Tibial nerve (tissue), 4 donors: ENCODE measurements around the gene VPS37D. TPM values are rescaled to one million over a fixed set of nuclear protein-coding genes. Genes with fewer than 3 reads are reported as not detected.
"Not testable (repeated sequence)": the region's sequence is repeated elsewhere in the genome, so short reads cannot be mapped to it uniquely, and the experiment has no call there.

Source experiments
- DNase-seq, 2 donors: peaks; one replicate each; pipeline ENCODE4 v3.0.0-alpha.2; 2019; ENCODE audit warnings: low spot score in 2 of 2
- H3K27ac ChIP-seq, 4 donors: fragments of 200-600 bp; sonication (generic) in 3 of 4; one replicate each; pipeline ENCODE4 v1.5.1; 2017 to 2019; ENCODE audit warnings: mild to moderate bottlenecking in 1 of 4
- H3K27me3 ChIP-seq, 2 donors: fragments of 200-600 bp; sonication (generic) in 1 of 2; one replicate each; pipeline versions ENCODE4 v1.5.1 to v1.6.0; 2017 to 2019
- H3K36me3 ChIP-seq, 3 donors: fragments of 200-600 bp; sonication (generic); one replicate each; pipeline ENCODE4 v1.5.1; 2018 to 2019
- H3K4me1 ChIP-seq, 4 donors: fragments of 200-600 bp; sonication (generic) in 3 of 4; one replicate each; pipeline ENCODE4 v1.5.1; 2017 to 2019
- H3K4me3 ChIP-seq, 4 donors: fragments of 200-600 bp; sonication (generic) in 3 of 4; one replicate each; pipeline ENCODE4 v1.5.1; 2017 to 2019; ENCODE audit warnings: mild to moderate bottlenecking in 1 of 4, moderate library complexity in 1 of 4
- H3K9me3 ChIP-seq, 4 donors: fragments of 200-600 bp; sonication (generic) in 3 of 4; one replicate each; pipeline ENCODE4 v1.5.1; 2017 to 2019
- EP300 ChIP-seq, 2 donors: sonication (generic); formaldehyde crosslinking; IDR thresholded peaks; one replicate each; pipeline ENCODE4 v1.6.1; 2017; ENCODE audit warnings: antibody characterized with exemption in 2 of 2, mild to moderate bottlenecking in 1 of 2
- POLR2A ChIP-seq, 2 donors: fragments of 450-650 bp; IDR thresholded peaks; one replicate each; pipeline ENCODE4 v1.6.1; 2017; ENCODE audit warnings: antibody characterized with exemption in 2 of 2, mild to moderate bottlenecking in 2 of 2, moderate library complexity in 2 of 2
- WGBS, 2 donors: methylation state at CpG; one replicate each; pipeline ENCODE4 v1.1.5; 2018; 5-methylcytosine and 5-hydroxymethylcytosine counted together
- total RNA-seq, 4 donors: library from RNA; depleted of rRNA; stranded (reverse); fragments of >200 nt; gene quantifications; one replicate each; pipeline ENCODE4 v1.1.0, GENCODE V29; 2016
- TF ChIP-seq, protein P1 (sequence below), 5 experiments: fragments of 200-600 bp in 3 of 5; fragments of 450-650 bp in 2 of 5; sonication (generic) in 3 of 5; IDR thresholded peaks; one replicate each; pipeline ENCODE4 v1.5.1; 2016 to 2019; ENCODE audit warnings: antibody characterized with exemption in 5 of 5, mild to moderate bottlenecking in 3 of 5, moderate library complexity in 2 of 5

VPS37D gene
- total RNA-seq, 4 donors from 2014 or later: 1.1 to 4.2 (median 3.4) TPM

DNA sequence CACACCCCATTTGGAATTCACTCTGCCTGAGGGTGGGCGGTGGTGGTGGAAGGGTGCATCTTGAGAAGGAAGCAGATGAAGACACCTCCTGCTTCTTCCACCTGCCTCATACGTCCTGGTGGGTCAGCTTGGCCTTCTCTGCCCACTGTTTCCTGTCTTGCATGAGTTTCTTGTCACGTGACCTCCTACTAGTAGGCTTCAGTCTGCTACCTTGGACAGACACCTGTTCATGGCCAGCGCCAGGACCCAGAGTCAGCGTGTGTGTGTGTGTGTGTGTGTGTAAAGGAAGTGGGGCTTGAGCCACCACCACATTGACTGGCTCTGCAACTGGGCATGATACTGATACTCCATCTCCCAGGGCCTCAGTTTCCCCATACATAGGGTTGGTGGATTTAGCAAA lies 17.1 kb upstream of the VPS37D start:
- Histone ChIP-seq H3K36me3 (no peaks in the 10 kb centered on the region), H3K4me3 (no peak overlapping the region), H3K27me3 (peaks cover 0 to 65% of the 10 kb centered on the region in 2 donors), H3K4me1 (peaks cover 0 to 12% (median 3%) of the 10 kb centered on the region in 4 donors), H3K27ac (no peak overlapping the region), H3K9me3 (no peaks in the 10 kb centered on the region)
- DNase-seq: no peak
- TF ChIP-seq EP300 (IDR thresholded peaks at IDR 0.05) (no peak), POLR2A (IDR thresholded peaks at IDR 0.05) (no peak)
- TF ChIP-seq, protein P1, sequence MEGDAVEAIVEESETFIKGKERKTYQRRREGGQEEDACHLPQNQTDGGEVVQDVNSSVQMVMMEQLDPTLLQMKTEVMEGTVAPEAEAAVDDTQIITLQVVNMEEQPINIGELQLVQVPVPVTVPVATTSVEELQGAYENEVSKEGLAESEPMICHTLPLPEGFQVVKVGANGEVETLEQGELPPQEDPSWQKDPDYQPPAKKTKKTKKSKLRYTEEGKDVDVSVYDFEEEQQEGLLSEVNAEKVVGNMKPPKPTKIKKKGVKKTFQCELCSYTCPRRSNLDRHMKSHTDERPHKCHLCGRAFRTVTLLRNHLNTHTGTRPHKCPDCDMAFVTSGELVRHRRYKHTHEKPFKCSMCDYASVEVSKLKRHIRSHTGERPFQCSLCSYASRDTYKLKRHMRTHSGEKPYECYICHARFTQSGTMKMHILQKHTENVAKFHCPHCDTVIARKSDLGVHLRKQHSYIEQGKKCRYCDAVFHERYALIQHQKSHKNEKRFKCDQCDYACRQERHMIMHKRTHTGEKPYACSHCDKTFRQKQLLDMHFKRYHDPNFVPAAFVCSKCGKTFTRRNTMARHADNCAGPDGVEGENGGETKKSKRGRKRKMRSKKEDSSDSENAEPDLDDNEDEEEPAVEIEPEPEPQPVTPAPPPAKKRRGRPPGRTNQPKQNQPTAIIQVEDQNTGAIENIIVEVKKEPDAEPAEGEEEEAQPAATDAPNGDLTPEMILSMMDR (IDR thresholded peaks at IDR 0.05): no peak
- 77 to 78% methylated on average over 5 of the region's 5 CpGs for WGBS, 2 donors

DNA sequence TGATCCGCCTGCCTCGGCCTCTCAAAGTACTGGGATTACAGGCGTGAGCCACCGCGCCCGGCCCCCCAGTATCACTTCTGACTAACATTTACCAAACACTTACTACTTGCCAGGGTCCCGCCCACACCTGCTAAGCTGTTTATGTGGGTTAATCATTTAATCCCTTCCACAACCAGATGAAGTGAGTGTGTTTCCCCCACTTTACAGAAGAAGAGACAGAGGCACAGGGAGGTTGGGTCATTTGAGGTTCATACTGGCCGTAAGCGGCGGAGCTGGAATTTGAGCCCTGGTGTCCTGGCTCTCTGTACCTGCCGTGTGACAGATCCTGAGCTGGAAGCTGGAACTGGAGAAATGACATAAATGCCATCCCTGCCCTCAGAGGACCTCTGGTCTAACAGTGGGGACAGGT lies 15.1 kb upstream of the VPS37D start:
- no peaks in the 10 kb centered on the region for H3K9me3 ChIP-seq
- H3K27ac ChIP-seq: no peak overlapping the region
- DNase-seq: no peak
- WGBS, 2 donors: 76 to 79% methylated on average over 11 of the region's 11 CpGs
- no peak for TF ChIP-seq EP300 (IDR thresholded peaks at IDR 0.05)
- no peak for TF ChIP-seq POLR2A (IDR thresholded peaks at IDR 0.05)
- TF ChIP-seq, protein P1 (IDR thresholded peaks at IDR 0.05): no peak
- peaks cover 0 to 45% of the 10 kb centered on the region in 2 donors for H3K27me3 ChIP-seq
- no peak overlapping the region for H3K4me3 ChIP-seq
- H3K36me3 ChIP-seq: no peaks in the 10 kb centered on the region
- peaks cover 0 to 9% (median 3%) of the 10 kb centered on the region in 4 donors for H3K4me1 ChIP-seq

DNA sequence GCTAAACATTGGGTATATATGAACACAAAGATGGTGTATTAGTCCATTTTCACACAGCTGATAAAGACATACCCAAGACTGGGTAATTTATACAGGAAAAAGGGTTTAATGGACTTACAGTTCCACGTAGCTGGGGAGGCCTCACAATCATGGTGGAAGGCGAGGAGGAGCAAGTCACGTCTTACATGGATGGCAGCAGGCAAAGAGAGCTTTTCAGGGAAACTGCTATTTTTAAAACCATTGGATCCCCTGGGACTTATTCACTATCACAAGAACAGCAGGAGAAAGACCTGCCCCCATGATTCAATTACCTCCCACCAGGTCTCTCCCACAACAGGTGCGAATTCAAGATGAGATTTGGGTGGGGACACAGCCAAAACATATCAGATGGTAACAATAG lies 12.3 kb upstream of the VPS37D start:
- not testable (repeated sequence) for H3K9me3 ChIP-seq, DNase-seq, H3K4me1 ChIP-seq, H3K27ac ChIP-seq, H3K36me3 ChIP-seq, H3K4me3 ChIP-seq
- 79 to 84% methylated on average over 4 of the region's 4 CpGs for whole genome bisulfite sequencing, 2 donors
- H3K27me3 ChIP-seq: peaks cover 0 to 19% of the 10 kb centered on the region in 2 donors

DNA sequence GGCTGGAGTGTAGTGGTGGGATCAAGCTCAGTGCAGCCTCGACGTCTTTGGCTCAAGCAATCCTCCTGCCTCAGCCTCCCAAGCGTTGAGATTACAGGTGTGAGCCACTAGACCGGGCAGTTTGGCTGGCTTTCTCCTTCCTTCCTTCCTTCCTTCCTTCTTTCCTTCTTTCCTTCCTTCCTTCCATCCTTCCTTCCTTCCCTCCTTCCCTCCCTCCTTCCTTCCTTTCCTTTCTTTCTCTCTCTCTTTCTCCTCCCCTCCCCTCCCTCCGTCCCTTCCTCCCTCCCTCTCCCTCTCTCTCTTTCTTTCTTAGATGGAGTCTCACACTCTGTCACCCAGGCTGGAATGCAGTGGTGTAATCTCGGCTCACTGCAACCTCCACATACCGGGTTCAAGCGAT lies 7.6 kb upstream of the VPS37D start:
- WGBS, 2 donors: 63 to 68% methylated on average over 8 of the region's 8 CpGs
- Histone ChIP-seq H3K27ac (no peak overlapping the region), H3K4me1 (no peaks in the 10 kb centered on the region), H3K9me3 (peaks cover 0 to 22% (median 0%) of the 10 kb centered on the region in 4 donors), H3K36me3 (no peaks in the 10 kb centered on the region), H3K4me3 (no peak overlapping the region), H3K27me3 (no peaks in the 10 kb centered on the region)
- TF ChIP-seq POLR2A (IDR thresholded peaks at IDR 0.05): no peak
- TF ChIP-seq, protein P1 (IDR thresholded peaks at IDR 0.05): no peak
- no peak for DNase-seq

DNA sequence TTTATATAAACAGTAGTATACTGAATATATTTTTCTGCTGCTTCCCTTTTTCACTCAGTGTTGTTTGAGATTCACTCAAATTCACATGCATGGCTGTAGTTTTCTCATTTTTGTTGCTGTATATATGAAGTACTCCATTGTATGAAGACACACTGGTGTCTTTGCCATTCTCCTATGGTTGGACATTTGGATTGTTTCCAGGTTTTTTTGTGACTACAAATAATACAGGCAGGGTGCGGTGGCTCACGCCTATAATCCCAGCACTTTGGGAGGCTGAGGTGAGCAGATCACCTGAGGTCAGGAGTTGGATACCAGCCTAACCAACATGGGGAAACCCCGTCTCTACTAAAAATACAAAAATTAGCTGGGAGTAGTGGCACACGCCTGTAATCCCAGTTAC lies 7.0 kb upstream of the VPS37D start:
- peaks cover 0 to 22% (median 0%) of the 10 kb centered on the region in 4 donors for H3K9me3 ChIP-seq
- not testable (repeated sequence) for H3K27me3 ChIP-seq, H3K36me3 ChIP-seq, DNase-seq, H3K4me1 ChIP-seq, H3K27ac ChIP-seq, H3K4me3 ChIP-seq
- 48 to 54% methylated on average over 4 of the region's 4 CpGs for WGBS, 2 donors

DNA sequence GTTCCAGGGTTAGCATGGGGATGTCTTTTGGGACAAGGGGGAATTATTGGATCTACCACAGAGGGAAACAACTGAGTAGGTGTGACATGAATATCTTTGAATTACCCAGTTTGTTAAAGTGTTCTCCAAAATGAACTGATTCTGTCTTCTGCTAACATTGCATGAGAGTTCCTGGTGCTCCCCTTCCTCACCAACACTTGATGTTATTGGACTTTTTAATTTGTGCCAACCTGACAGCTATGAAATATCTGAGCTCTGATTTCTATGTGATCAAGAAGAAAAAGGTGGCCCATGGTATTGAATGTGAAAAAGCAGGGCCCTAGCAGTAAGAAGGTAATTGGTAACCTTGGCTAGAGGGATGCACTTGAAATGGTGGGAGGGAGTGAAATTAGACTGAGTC lies 4.6 kb upstream of the VPS37D start:
- Histone ChIP-seq H3K27me3 (no peaks in the 10 kb centered on the region), H3K4me3 (no peak overlapping the region), H3K9me3 (peaks cover 0 to 22% (median 0%) of the 10 kb centered on the region in 4 donors), H3K4me1 (peaks cover 0 to 5% (median 0%) of the 10 kb centered on the region in 4 donors), H3K27ac (no peak overlapping the region), H3K36me3 (no peaks in the 10 kb centered on the region)
- DNase-seq: no peak
- TF ChIP-seq POLR2A (IDR thresholded peaks at IDR 0.05) (no peak), EP300 (IDR thresholded peaks at IDR 0.05) (no peak)
- TF ChIP-seq, protein P1 (IDR thresholded peaks at IDR 0.05): no peak
